DOHH2 (cell line): ENCODE data around the gene PSG11.

Experiments used
- H3F3A ChIP-seq: fragments of 200-600 bp; sonication (generic), shearing (Covaris generic); 2 replicates; pipeline ENCODE4 v1.6.0; 2016; ENCODE audit warnings: antibody characterized with exemption, mild to moderate bottlenecking; ENCODE audit not compliant: control insufficient read depth, insufficient read depth
- H3K27ac ChIP-seq: fragments of 200-600 bp; sonication (generic); 2 replicates; pipeline ENCODE4 v1.5.1; 2014; ENCODE audit warnings: low read depth, mild to moderate bottlenecking, low read length, moderate library complexity
- H3K27me3 ChIP-seq: fragments of 200-600 bp; sonication (generic); 2 replicates; pipeline ENCODE4 v1.6.1; 2014; ENCODE audit warnings: mild to moderate bottlenecking, low read length, mixed read lengths; ENCODE audit not compliant: control insufficient read depth
- H3K36me3 ChIP-seq: fragments of 200-600 bp; sonication (generic); 2 replicates; pipeline ENCODE4 v1.6.1; 2014; ENCODE audit warnings: mild to moderate bottlenecking, low read length, moderate library complexity, mixed read lengths; ENCODE audit not compliant: control insufficient read depth
- H3K4me1 ChIP-seq: fragments of 200-600 bp; sonication (generic); 2 replicates; pipeline ENCODE4 v1.6.1; 2014; ENCODE audit warnings: mild to moderate bottlenecking, low read length, mixed read lengths; ENCODE audit not compliant: control insufficient read depth
- H3K4me2 ChIP-seq: fragments of 200-600 bp; sonication (generic); 2 replicates; pipeline ENCODE4 v1.6.0; 2014; ENCODE audit warnings: mild to moderate bottlenecking, low read length, moderate library complexity
- H3K4me3 ChIP-seq: fragments of 200-600 bp; sonication (generic); 2 replicates; pipeline ENCODE4 v1.5.1; 2014; ENCODE audit warnings: mild to moderate bottlenecking, low read length, mixed read lengths
- H3K79me2 ChIP-seq: fragments of 200-600 bp; sonication (generic); 2 replicates; pipeline ENCODE4 v1.6.1; 2014; ENCODE audit warnings: mild to moderate bottlenecking, low read length, mixed read lengths; ENCODE audit not compliant: control insufficient read depth
- H3K9me2 ChIP-seq: fragments of 200-600 bp; sonication (generic); replicated peaks from 2 replicates; pipeline ENCODE4 v1.6.1; 2014; ENCODE audit warnings: mild to moderate bottlenecking, low read length, mixed read lengths; ENCODE audit not compliant: control insufficient read depth
- H3K9me3 ChIP-seq: fragments of 200-600 bp; sonication (generic); 2 replicates; pipeline ENCODE4 v1.6.1; 2014; ENCODE audit warnings: antibody characterized with exemption, low read length, mixed read lengths; ENCODE audit not compliant: control insufficient read depth, insufficient read depth
- H4K20me1 ChIP-seq: fragments of 200-600 bp; sonication (generic); 2 replicates; pipeline ENCODE4 v1.6.0; 2014; ENCODE audit warnings: low read depth, mild to moderate bottlenecking, antibody characterized with exemption, low read length, moderate library complexity; ENCODE audit not compliant: control insufficient read depth, insufficient read depth
- EZH2phosphoT487 ChIP-seq: fragments of 200-600 bp; sonication (generic); IDR thresholded peaks from 2 replicates; pipeline ENCODE4 v1.6.1; 2017; ENCODE audit warnings: borderline replicate concordance, mild to moderate bottlenecking, antibody characterized with exemption, low read length, moderate library complexity, mixed read lengths
- TF ChIP-seq, protein P1 (sequence below): fragments of 200-600 bp; sonication (generic); IDR thresholded peaks from one replicate; pipeline ENCODE4 v1.5.1; 2014; ENCODE audit warnings: antibody characterized with exemption, mild to moderate bottlenecking, low read depth, low read length; ENCODE audit not compliant: poor library complexity, severe bottlenecking

The PSG11 gene

DNA sequence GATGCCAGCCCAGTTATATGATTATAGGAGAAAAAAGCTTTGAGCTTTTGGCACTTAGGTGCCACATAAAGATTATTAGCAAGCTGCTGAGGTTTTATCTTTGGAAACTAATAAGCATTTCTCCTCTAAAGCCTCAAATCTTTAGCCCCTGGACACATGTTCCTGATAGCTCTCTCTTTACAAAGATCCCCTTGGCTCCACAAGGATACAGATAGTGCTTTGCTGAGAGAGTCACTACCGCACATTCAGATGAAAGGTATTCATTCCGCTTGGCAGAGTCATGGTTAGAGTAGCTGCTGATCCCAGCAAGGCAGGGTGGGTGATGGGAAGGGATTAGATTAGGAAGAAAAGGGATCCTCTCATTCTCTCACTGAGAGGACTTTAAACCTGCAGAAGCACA is 61.1 kb downstream of the PSG11 start:
- H3K4me2 ChIP-seq = no peak overlapping the region
- no peak overlapping the region for H3K27ac ChIP-seq

GRCh38 chr19:42961119-42961518 is 65.2 kb downstream of the PSG11 start:
- TF ChIP-seq, protein P1, sequence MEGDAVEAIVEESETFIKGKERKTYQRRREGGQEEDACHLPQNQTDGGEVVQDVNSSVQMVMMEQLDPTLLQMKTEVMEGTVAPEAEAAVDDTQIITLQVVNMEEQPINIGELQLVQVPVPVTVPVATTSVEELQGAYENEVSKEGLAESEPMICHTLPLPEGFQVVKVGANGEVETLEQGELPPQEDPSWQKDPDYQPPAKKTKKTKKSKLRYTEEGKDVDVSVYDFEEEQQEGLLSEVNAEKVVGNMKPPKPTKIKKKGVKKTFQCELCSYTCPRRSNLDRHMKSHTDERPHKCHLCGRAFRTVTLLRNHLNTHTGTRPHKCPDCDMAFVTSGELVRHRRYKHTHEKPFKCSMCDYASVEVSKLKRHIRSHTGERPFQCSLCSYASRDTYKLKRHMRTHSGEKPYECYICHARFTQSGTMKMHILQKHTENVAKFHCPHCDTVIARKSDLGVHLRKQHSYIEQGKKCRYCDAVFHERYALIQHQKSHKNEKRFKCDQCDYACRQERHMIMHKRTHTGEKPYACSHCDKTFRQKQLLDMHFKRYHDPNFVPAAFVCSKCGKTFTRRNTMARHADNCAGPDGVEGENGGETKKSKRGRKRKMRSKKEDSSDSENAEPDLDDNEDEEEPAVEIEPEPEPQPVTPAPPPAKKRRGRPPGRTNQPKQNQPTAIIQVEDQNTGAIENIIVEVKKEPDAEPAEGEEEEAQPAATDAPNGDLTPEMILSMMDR = no peak
- no peak for TF ChIP-seq EZH2phosphoT487
- no peaks in the 10 kb centered on the region for H3K36me3 ChIP-seq
- no peaks in the 10 kb centered on the region for H4K20me1 ChIP-seq
- no peaks in the 10 kb centered on the region for H3K4me1 ChIP-seq
- H3K27ac ChIP-seq = no peak overlapping the region
- no peaks in the 10 kb centered on the region for H3K79me2 ChIP-seq
- no peak overlapping the region for H3K4me3 ChIP-seq
- no peaks in the 10 kb centered on the region for H3K27me3 ChIP-seq
- H3K9me3 ChIP-seq = no peaks in the 10 kb centered on the region
- no peaks in the 10 kb centered on the region for H3K9me2 ChIP-seq
- H3F3A ChIP-seq = no peaks in the 10 kb centered on the region
- no peak overlapping the region for H3K4me2 ChIP-seq

More for the DNA sequence above, 61.1 kb downstream of the PSG11 start:
- Histone ChIP-seq H3K4me3 (no peak overlapping the region), H3K27me3 (no peaks in the 10 kb centered on the region), H4K20me1 (no peaks in the 10 kb centered on the region), H3K9me3 (no peaks in the 10 kb centered on the region), H3F3A (no peaks in the 10 kb centered on the region), H3K4me1 (no peaks in the 10 kb centered on the region), H3K36me3 (no peaks in the 10 kb centered on the region), H3K9me2 (no peaks in the 10 kb centered on the region), H3K79me2 (no peaks in the 10 kb centered on the region)
- no peak for TF ChIP-seq EZH2phosphoT487
- TF ChIP-seq, protein P1 = no peak
